Natural killer cell (primary cell): ENCODE results near the gene C1QTNF12. TPM values are rescaled to one million over a fixed set of nuclear protein-coding genes. Genes with fewer than 3 reads are reported as not detected.
"Not testable (repeated sequence)": the region's sequence is repeated elsewhere in the genome, so short reads cannot be mapped to it uniquely, and the experiment has no call there.

ENCODE experiments used
- ATAC-seq, 3 donors: fragments of 150-1000 bp in 2 of 3; fragments of 200-7000 bp in 1 of 3; cut with Tn5 transposase; 1 replicate in 1 of 3; 2 replicates in 2 of 3; pipeline ENCODE4 v1.10.0; 2021; ENCODE audit warnings: mild to moderate bottlenecking in 2 of 3, moderate library complexity in 2 of 3
- DNase-seq, 2 donors: peaks; one replicate each; pipeline versions ENCODE4 v3.0.0 to v3.0.0-alpha.2; 2013 to 2021; ENCODE audit warnings: mixed read lengths in 1 of 2
- H3K27ac ChIP-seq: one replicate; pipeline ENCODE4 v1.5.1; 2013; ENCODE audit warnings: mild to moderate bottlenecking, low read length
- H3K27me3 ChIP-seq: one replicate; pipeline ENCODE4 v1.6.1; 2013; ENCODE audit warnings: low read length; ENCODE audit not compliant: control insufficient read depth, insufficient read depth
- H3K36me3 ChIP-seq: one replicate; pipeline ENCODE4 v1.6.1; 2013; ENCODE audit warnings: low read length; ENCODE audit not compliant: control insufficient read depth, insufficient read depth
- H3K4me1 ChIP-seq: one replicate; pipeline ENCODE4 v1.6.1; 2013; ENCODE audit warnings: low read length; ENCODE audit not compliant: control insufficient read depth, insufficient read depth
- H3K4me3 ChIP-seq: one replicate; pipeline ENCODE4 v1.5.1; 2013; ENCODE audit warnings: low read length
- H3K9me3 ChIP-seq: one replicate; pipeline ENCODE4 v1.6.1; 2013; ENCODE audit warnings: low read length; ENCODE audit not compliant: control insufficient read depth, insufficient read depth
- H3K27ac Mint-ChIP-seq, 2 donors: one replicate each; pipeline ENCODE4 v1.8.0; 2022; ENCODE audit warnings: mild to moderate bottlenecking in 2 of 2, mixed read lengths in 2 of 2, moderate library complexity in 1 of 2
- H3K27me3 Mint-ChIP-seq, 2 donors: one replicate each; pipeline ENCODE4 v1.8.0; 2022; ENCODE audit warnings: low read depth in 2 of 2, mixed read lengths in 2 of 2
- H3K36me3 Mint-ChIP-seq: one replicate; pipeline ENCODE4 v1.8.0; 2022; ENCODE audit warnings: mixed read lengths
- H3K4me1 Mint-ChIP-seq, 2 donors: one replicate each; pipeline ENCODE4 v1.8.0; 2022; ENCODE audit warnings: mixed read lengths in 2 of 2
- H3K4me3 Mint-ChIP-seq: one replicate; pipeline ENCODE4 v1.8.0; 2022; ENCODE audit warnings: mild to moderate bottlenecking, moderate library complexity, mixed read lengths
- H3K9me3 Mint-ChIP-seq, 2 donors: one replicate each; pipeline ENCODE4 v1.8.0; 2022; ENCODE audit warnings: mixed read lengths in 2 of 2
- CTCF ChIP-seq: fragments of 200-600 bp; IDR thresholded peaks from one replicate; pipeline ENCODE4 v1.8.0; 2022; ENCODE audit warnings: antibody characterized with exemption
- WGBS: methylation state at CpG from one replicate; pipeline ENCODE4 v1.1.7; 2013; ENCODE audit warnings: missing lambda C conversion rate; ENCODE audit not compliant: insufficient coverage; 5-methylcytosine and 5-hydroxymethylcytosine counted together
- intact Hi-C: fragments of 100-400 bp; cut with micrococcal nuclease; formaldehyde crosslinking; loops from one replicate; pipeline ENCODE4 v1.14.2; 2022
- total RNA-seq, 4 donors: library from RNA; stranded (reverse); fragments of 120-200 nt in 1 of 4; gene quantifications; one replicate each; pipeline versions ENCODE4 v1.2.3 to v1.2.4, GENCODE V29; 2013 to 2022

The C1QTNF12 gene
- total RNA-seq, 3 donors from 2014 or later (not counting 1 experiment from before 2014, with no cell fraction given), result 2.6 to 4.1 (median 4.1) TPM

GRCh38 chr1:1197188-1197500 is 49.4 kb downstream of the C1QTNF12 start:
- intact Hi-C loops, result no loop called here
- no peak for DNase-seq

GRCh38 chr1:1196431-1197187 is 49.9 kb downstream of the C1QTNF12 start:
- ATAC-seq, result no peak

More at GRCh38 chr1:1197188-1197500, 49.4 kb downstream of the C1QTNF12 start:
- Mint-ChIP-seq H3K9me3 (peaks cover 0 to 7% of the 10 kb centered on the region in 2 donors), H3K27ac (peak overlapping the region; percentile 27 to 51), H3K4me3 (no peak overlapping the region), H3K27me3 (no peaks in the 10 kb centered on the region), H3K36me3 (no peaks in the 10 kb centered on the region), H3K4me1 (peaks cover 6 to 15% of the 10 kb centered on the region in 2 donors)
- no peaks in the 10 kb centered on the region for H3K36me3 ChIP-seq
- H3K9me3 ChIP-seq, result no peaks in the 10 kb centered on the region
- H3K4me3 ChIP-seq, result no peak overlapping the region
- H3K4me1 ChIP-seq, result peaks cover 19% of the 10 kb centered on the region
- WGBS, result 94% methylated on average over 8 of the region's 8 CpGs
- H3K27me3 ChIP-seq, result no peaks in the 10 kb centered on the region
- no peak for TF ChIP-seq CTCF
- no peak for ATAC-seq
- H3K27ac ChIP-seq, result no peak overlapping the region

GRCh38 chr1:1195726-1196125 is 50.8 kb downstream of the C1QTNF12 start:
- H3K4me3 ChIP-seq, H3K27me3 ChIP-seq, H3K27me3 Mint-ChIP-seq, H3K4me3 Mint-ChIP-seq, H3K9me3 ChIP-seq, DNase-seq, intact Hi-C loops, H3K9me3 Mint-ChIP-seq, H3K36me3 ChIP-seq, ATAC-seq, H3K36me3 Mint-ChIP-seq, H3K27ac ChIP-seq: not testable (repeated sequence)
- Mint-ChIP-seq H3K4me1 (peaks cover 5 to 14% of the 10 kb centered on the region in 2 donors), H3K27ac (peak overlapping the region in 1 of 2 donors; percentile 27)
- H3K4me1 ChIP-seq, result peaks cover 14% of the 10 kb centered on the region
- WGBS, result 85% methylated on average over 6 of the region's 6 CpGs

More at GRCh38 chr1:1196431-1197187, 49.9 kb downstream of the C1QTNF12 start:
- Mint-ChIP-seq H3K4me3 (no peak overlapping the region), H3K9me3 (peaks cover 0 to 7% of the 10 kb centered on the region in 2 donors), H3K27me3 (no peaks in the 10 kb centered on the region), H3K27ac (peak overlapping the region; percentile 27 to 51), H3K4me1 (peaks cover 6 to 15% of the 10 kb centered on the region in 2 donors), H3K36me3 (no peaks in the 10 kb centered on the region)
- peak in 1 of 2 donors; percentile 15 for DNase-seq
- Histone ChIP-seq H3K36me3 (no peaks in the 10 kb centered on the region), H3K9me3 (no peaks in the 10 kb centered on the region), H3K27ac (no peak overlapping the region), H3K27me3 (no peaks in the 10 kb centered on the region), H3K4me1 (peaks cover 18% of the 10 kb centered on the region), H3K4me3 (no peak overlapping the region)
- WGBS, result 84% methylated on average over 13 of the region's 13 CpGs
- TF ChIP-seq CTCF, result no peak
- intact Hi-C loops, result no loop called here

GRCh38 chr1:1194723-1195122 is 51.8 kb downstream of the C1QTNF12 start:
- ATAC-seq, result no peak
- H3K27me3 Mint-ChIP-seq, result no peaks in the 10 kb centered on the region
- WGBS, result 89% methylated on average over 3 of the region's 3 CpGs

More at GRCh38 chr1:1194723-1195122, 51.8 kb downstream of the C1QTNF12 start:
- DNase-seq, result no peak
- Histone ChIP-seq H3K36me3 (no peaks in the 10 kb centered on the region), H3K27ac (no peak overlapping the region), H3K9me3 (no peaks in the 10 kb centered on the region), H3K4me3 (no peak overlapping the region), H3K27me3 (no peaks in the 10 kb centered on the region), H3K4me1 (peaks cover 4% of the 10 kb centered on the region)
- no peaks in the 10 kb centered on the region for H3K36me3 Mint-ChIP-seq
- TF ChIP-seq CTCF, result no peak
- intact Hi-C loops, result no loop called here
- H3K4me3 Mint-ChIP-seq, result no peak overlapping the region
- peaks cover 0 to 4% of the 10 kb centered on the region in 2 donors for H3K4me1 Mint-ChIP-seq
- peak overlapping the region in 1 of 2 donors; percentile 27 for H3K27ac Mint-ChIP-seq
- H3K9me3 Mint-ChIP-seq, result peaks cover 0 to 7% of the 10 kb centered on the region in 2 donors

Other genes starting within 250 kb of the C1QTNF12 start
- gene HES4, start 246.6 kb downstream of the C1QTNF12 start, total RNA-seq, result 10 to 100 TPM; 15.4 to 35.5 (median 28.9) TPM
- 10 to 100 TPM; 17.0 to 56.9 (median 50.2) TPM for gene ISG15, start 233.2 kb downstream of the C1QTNF12 start, total RNA-seq
- 1 to 10 TPM; 4.1 to 5.0 (median 4.6) TPM for gene AGRN, start 226.6 kb downstream of the C1QTNF12 start, total RNA-seq
- not detected for gene RNF223, start 172.4 kb downstream of the C1QTNF12 start, total RNA-seq
- 10 to 100 TPM; 19.6 to 25.1 (median 21.5) TPM for gene C1orf159, start 130.6 kb downstream of the C1QTNF12 start, total RNA-seq
- gene TTLL10, start 72.8 kb downstream of the C1QTNF12 start, total RNA-seq, result 1 to 10 TPM in 2 of 3 donors, under 1 TPM in 1; 0.23 to 1.7 (median 1.7) TPM
- 10 to 100 TPM; 40.3 to 81.9 (median 54.7) TPM for gene TNFRSF18, start 40.1 kb downstream of the C1QTNF12 start, total RNA-seq
- gene TNFRSF4, start 32.6 kb downstream of the C1QTNF12 start, total RNA-seq, result 10 to 100 TPM; 14.3 to 26.5 (median 15.7) TPM
- 100 to 1,000 TPM; 176 to 211 (median 184) TPM for gene SDF4, start 14.7 kb downstream of the C1QTNF12 start, total RNA-seq
- gene B3GALT6, start 14.5 kb downstream of the C1QTNF12 start, total RNA-seq, result 10 to 100 TPM; 13.7 to 16.5 (median 16.3) TPM
- 10 to 100 TPM; 66.0 to 84.2 (median 78.1) TPM for gene UBE2J2, start 27.1 kb upstream of the C1QTNF12 start, total RNA-seq
- gene SCNN1D, start 33.7 kb upstream of the C1QTNF12 start, total RNA-seq, result 10 to 100 TPM in 1 of 3 donors, 1 to 10 TPM in 2; 6.9 to 13.1 (median 9.4) TPM
- 10 to 100 TPM; 56.1 to 59.7 (median 59.0) TPM for gene ACAP3, start 61.2 kb upstream of the C1QTNF12 start, total RNA-seq
- gene PUSL1, start 61.9 kb upstream of the C1QTNF12 start, total RNA-seq, result 10 to 100 TPM; 11.1 to 13.0 (median 12.9) TPM
- gene INTS11, start 77.9 kb upstream of the C1QTNF12 start, total RNA-seq, result 100 to 1,000 TPM; 150 to 189 (median 181) TPM
- gene CPTP, start 78.1 kb upstream of the C1QTNF12 start, total RNA-seq, result 10 to 100 TPM in 2 of 3 donors, 1 to 10 TPM in 1; 8.0 to 14.6 (median 12.3) TPM
- gene TAS1R3, start 84.6 kb upstream of the C1QTNF12 start, total RNA-seq, result 1 to 10 TPM in 2 of 3 donors, under 1 TPM in 1; 0.66 to 1.4 (median 1.3) TPM
- gene DVL1, start 102.7 kb upstream of the C1QTNF12 start, total RNA-seq, result 10 to 100 TPM; 33.8 to 41.9 (median 35.6) TPM
- under 1 TPM in 1 of 3 donors, not detected in 2; 0.26 TPM for gene MXRA8, start 111.8 kb upstream of the C1QTNF12 start, total RNA-seq
- 10 to 100 TPM; 60.0 to 76.3 (median 64.6) TPM for gene AURKAIP1, start 128.5 kb upstream of the C1QTNF12 start, total RNA-seq
- 100 to 1,000 TPM; 253 to 281 (median 274) TPM for gene CCNL2, start 152.6 kb upstream of the C1QTNF12 start, total RNA-seq
- gene MRPL20, start 160.6 kb upstream of the C1QTNF12 start, total RNA-seq, result 100 to 1,000 TPM in 1 of 3 donors, 10 to 100 TPM in 2; 90.9 to 111 (median 92.7) TPM
- not detected for gene ANKRD65, start 174.6 kb upstream of the C1QTNF12 start, total RNA-seq
- gene VWA1, start 189.0 kb upstream of the C1QTNF12 start, total RNA-seq, result not detected
- gene ATAD3C, start 203.0 kb upstream of the C1QTNF12 start, total RNA-seq, result 1 to 10 TPM in 2 of 3 donors, under 1 TPM in 1; 0.13 to 2.2 (median 1.5) TPM
- 10 to 100 TPM; 31.9 to 52.4 (median 42.9) TPM for gene ATAD3B, start 225.0 kb upstream of the C1QTNF12 start, total RNA-seq